Activated gamma-delta T cell treated with Interleukin-2 at 50 U/mL for 16 hours (primary cell): ENCODE results near the gene MYO5B.
A peak's percentile ranks its signal among the peaks of the same experiment; 100 is the strongest.
"Not testable (repeated sequence)": the region's sequence is repeated elsewhere in the genome, so short reads cannot be mapped to it uniquely, and the experiment has no call there.

Experiments
- DNase-seq: peaks from one replicate; pipeline ENCODE4 v3.0.0-alpha.2; 2020

MYO5B gene

GRCh38 chr18:49910019-49910418 is 284.9 kb downstream of the MYO5B start:
- DNase-seq, result no peak

- no peak for DNase-seq
These were observed 287.5 kb downstream of the MYO5B start for GRCh38 chr18:49907346-49907929.

GRCh38 chr18:49905771-49906170 is 289.2 kb downstream of the MYO5B start:
- DNase-seq, result no peak

GRCh38 chr18:49904871-49905555 is 289.9 kb downstream of the MYO5B start:
- DNase-seq, result no peak

GRCh38 chr18:49901862-49902340 is 293.0 kb downstream of the MYO5B start:
- no peak for DNase-seq

GRCh38 chr18:49899657-49900330 is 295.2 kb downstream of the MYO5B start:
- DNase-seq, result no peak

- DNase-seq, result peak; percentile 64
These were observed 296.5 kb downstream of the MYO5B start for GRCh38 chr18:49898421-49898820.

GRCh38 chr18:49894517-49895226 is 300.3 kb downstream of the MYO5B start:
- no peak for DNase-seq

- DNase-seq, result no peak
These were observed 301.9 kb downstream of the MYO5B start for GRCh38 chr18:49893036-49893435.

GRCh38 chr18:49892148-49892924 is 302.6 kb downstream of the MYO5B start:
- no peak for DNase-seq

- no peak for DNase-seq
These were observed 304.9 kb downstream of the MYO5B start for GRCh38 chr18:49890041-49890440.

- DNase-seq, result not testable (repeated sequence)
These were observed 305.4 kb downstream of the MYO5B start for GRCh38 chr18:49889552-49889951.

- no peak for DNase-seq
These were observed 307.8 kb downstream of the MYO5B start for GRCh38 chr18:49886891-49887764.

GRCh38 chr18:49884959-49885358 is 310.0 kb downstream of the MYO5B start:
- no peak for DNase-seq

GRCh38 chr18:49884465-49884864 is 310.5 kb downstream of the MYO5B start:
- no peak for DNase-seq

- DNase-seq, result no peak
These were observed 314.3 kb downstream of the MYO5B start for GRCh38 chr18:49880661-49881060.

GRCh38 chr18:49879271-49879580 is 315.7 kb downstream of the MYO5B start:
- no peak for DNase-seq

GRCh38 chr18:49878567-49879270 is 316.2 kb downstream of the MYO5B start:
- DNase-seq, result no peak

- DNase-seq, result no peak
These were observed 316.9 kb downstream of the MYO5B start for GRCh38 chr18:49878015-49878414.

- DNase-seq, result no peak
These were observed 318.4 kb downstream of the MYO5B start for GRCh38 chr18:49876536-49876935.

GRCh38 chr18:49875783-49876182 is 319.2 kb downstream of the MYO5B start:
- no peak for DNase-seq
